ENCODE data around the gene FAT3.
A peak's percentile ranks its signal among the peaks of the same experiment; 100 is the strongest.

FAT3 gene

DNA sequence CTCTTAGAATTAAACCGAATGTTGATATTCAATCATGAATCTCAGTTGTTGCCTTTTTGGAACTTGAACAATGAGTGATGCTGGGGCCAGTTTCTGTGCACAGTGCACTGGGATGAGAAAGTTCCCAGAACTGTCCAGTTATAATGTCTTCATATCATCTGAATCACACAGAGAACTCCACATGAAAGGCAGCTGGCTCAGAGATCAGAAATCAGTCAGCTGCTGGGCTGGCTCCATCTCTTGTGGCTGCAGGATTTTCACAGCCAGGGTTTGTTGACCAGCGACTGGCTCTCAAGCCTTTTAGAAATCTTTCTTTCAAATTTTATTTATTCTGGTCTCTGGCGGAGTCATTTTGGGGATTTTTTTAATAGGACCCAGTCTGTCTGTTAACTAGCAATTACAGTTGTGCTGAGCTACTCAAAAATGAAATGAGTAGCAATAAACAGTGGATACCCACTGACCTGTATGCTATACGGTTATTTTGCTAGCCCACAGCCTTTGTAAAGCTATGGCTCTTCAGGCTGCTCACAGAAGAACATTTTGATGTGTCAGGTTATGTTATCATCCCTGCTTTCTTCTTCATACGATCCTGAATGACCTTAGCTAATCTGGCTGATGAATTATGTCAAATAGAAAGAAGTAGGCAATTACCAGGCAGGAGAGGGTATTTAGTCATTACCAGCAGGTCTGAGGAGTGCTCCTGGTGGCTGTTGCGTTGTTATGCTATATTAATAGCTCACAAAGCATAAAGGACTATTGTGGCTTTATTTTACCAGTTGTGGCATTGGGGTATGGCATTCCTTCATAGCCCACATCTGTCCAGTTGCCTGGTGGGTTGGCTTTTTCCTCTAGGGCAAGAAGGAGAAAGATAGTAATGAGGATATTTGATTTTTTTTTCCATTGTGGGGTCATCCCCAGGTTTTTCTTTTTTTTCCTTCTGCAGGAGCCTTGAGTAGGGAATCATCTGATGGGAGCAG lies 3.6 kb downstream of the FAT3 start:
- peak in 1 of 2 experiments; percentile 37 for DNase-seq

DNA sequence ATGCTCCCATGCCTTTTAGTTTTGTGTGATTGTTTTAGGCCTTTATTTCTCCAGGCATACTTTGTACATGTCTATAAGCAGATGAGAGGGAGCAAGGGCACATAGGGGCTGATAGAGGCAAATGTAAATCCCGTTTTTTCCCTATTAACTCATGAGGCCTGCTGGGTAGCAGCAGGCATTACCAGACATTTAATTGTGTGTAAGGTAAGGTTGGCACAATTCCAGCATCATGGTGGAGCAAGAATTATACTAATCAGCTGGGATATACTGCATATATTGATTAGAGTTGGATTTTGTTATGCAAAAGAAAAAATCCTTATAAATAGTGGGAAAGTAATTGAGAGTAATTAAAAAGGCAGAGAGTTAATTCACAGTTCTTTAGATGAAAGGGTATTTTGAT lies 12.2 kb downstream of the FAT3 start:
- no peak for DNase-seq

DNA sequence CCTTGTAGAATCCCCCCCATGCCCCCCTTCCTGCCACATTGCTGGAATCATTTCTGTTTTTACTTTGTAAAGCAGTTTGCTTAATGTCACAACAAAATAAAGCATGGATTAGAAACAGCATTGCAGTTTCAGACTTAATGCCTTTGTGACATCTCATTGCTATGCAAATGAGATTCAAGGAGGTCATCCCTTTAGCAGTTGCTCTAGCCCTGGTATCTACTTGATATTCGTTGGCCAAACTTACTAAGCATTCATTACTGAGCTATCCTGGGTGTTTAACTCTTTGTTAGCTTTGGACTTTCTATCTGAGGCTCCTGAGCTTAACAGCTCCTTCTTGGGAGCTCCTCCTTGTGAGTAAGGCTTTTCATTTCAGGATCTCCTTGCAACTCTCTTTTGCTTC lies 16.3 kb downstream of the FAT3 start:
- DNase-seq: no peak

DNA sequence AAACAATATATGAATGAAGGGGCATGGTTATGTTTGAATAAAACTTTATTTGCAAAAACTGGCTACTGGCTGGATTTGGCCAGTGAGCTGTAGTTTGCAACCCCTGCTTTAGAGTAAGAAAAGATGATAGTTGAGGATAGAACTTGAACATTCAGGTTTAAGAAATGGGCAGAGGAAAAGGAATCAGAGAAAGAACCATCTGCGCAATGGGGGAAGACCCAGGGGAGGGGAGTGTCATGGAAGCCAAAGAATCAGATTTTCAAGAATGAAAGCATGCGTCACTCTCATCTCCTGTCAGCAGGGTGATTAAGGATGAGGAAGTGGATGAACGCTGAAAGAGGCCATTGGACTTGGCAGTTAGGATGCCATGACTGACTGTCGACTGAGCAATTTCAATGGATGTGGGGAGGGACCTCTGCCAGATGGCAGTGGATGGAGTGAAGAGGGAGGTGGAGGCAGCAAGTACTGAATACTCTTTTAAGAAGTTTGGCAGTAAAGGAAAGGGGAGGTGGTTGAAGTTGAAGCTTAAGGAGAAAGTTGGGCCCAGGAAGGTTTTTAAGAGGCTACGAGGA lies 21.2 kb downstream of the FAT3 start:
- DNase-seq: no peak

DNA sequence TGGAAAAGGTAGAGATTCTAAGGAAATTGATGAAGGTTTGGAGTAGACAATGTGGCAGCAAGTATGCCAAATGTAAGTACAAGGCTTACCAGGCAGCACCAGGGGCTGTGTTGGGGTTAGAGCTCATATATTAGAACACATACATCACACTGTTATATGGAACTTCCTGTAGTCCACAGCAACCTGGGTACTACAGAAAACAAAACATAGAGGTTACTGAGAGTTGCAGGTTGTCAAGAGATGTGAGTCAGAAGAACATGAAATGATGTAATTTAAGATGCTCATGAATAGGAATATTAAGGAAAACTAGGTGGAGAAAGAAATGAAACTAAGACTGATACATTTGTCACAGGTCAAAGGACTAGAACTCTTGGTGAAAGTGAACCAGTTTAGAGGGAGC lies 22.0 kb downstream of the FAT3 start:
- no peak for DNase-seq

DNA sequence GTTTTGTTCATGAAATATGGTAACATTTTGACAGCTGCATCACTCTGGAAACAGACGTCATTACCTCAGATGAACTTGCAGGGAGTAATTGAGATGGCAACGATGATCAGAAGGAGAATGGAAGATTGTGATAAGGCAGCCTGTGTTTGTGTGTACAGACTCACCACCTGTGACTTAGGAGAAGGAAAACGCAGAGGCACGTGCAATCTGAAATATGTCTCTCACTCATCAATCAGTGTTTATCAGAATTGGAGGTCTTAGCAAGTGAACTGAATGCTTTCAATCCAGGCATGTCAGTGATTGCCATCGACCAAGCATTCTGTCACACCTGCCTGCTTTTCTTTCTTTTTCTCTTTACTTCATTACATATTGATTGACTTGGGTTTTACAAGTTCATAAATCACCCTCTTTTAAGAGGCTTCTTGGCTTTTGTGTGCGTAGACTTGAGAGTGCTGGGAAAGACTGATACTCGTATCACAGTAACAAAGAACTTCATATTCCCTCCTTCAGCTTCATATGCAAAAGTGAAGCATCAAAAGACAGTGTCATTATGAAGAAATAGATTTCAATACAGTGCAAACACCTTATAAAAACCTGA lies 24.6 kb downstream of the FAT3 start:
- no peak for DNase-seq

DNA sequence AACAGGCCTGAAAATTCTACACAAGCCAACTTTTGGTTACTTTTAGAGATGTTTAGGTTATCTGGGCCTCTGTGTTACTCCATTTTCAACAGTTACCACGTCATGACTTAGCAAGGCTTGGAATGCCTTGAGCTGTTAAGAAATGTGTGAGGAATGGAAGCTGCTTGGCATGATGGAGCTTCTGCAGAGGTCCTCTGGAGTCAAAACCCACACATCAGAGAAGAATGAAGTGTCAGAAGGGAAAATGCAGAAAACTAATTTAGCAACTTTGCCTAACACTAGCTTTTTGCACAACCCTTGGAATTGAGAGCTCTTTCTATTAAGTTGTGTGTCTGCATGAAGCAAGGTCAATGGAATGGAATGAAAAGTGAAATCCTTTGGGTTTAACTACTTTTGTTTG lies 27.4 kb downstream of the FAT3 start:
- no peak for DNase-seq

DNA sequence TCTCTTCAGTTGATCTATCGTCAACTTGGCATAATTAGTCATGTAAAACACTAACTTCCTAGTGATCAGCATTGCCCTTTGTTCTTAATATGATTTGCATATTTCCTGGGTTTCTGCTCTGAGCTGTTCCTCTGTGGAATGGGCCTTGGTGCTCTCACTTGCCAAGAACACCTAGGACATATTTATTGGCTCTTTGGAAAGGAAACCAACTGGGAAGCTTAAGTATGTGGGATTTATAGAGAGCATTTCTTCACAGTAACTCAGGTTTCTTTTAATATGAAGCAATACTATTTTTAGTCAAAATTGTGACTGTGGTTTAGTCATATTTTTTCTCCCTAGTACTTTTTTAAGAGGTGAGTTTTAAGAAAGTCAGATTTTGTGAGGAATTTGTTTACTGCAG lies 28.8 kb downstream of the FAT3 start:
- no peak for DNase-seq

DNA sequence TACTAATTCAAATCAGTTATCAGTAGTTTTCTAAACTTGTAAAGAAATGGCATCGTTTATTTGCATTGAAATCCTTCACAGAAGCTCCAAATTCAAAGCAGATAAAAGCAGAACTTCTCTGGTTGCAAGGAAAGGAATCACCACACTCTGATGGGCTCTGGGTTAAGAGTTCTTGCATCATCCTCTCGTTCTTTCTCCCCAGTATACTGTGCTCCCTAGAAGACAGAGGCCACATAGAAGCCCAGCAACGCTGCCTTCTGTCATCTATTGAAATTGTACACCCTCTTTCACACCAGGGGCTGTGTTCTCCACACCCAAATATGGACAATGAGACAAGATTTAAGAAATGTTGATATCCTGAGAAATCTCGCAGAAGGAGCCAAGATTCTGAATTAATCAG lies 29.3 kb downstream of the FAT3 start:
- DNase-seq: no peak

DNA sequence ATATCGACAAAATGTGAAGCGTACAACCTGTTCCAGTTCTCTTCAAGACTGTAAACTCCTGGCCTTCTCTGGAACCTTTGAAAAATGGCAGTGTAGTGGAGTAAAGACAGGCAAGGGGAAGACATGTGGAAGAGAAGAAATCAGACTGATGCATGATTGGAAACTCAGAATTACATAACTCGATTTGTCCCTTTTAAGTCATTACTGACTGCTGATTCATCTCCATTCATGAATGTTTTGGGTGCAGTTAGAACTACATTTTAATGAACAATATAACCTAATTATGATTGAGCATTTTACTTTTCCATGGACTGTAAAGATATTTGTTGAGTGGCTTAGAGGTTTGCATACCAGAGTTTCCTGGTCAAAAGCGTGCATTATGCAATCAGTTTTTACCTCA lies 32.9 kb downstream of the FAT3 start:
- DNase-seq: no peak

DNA sequence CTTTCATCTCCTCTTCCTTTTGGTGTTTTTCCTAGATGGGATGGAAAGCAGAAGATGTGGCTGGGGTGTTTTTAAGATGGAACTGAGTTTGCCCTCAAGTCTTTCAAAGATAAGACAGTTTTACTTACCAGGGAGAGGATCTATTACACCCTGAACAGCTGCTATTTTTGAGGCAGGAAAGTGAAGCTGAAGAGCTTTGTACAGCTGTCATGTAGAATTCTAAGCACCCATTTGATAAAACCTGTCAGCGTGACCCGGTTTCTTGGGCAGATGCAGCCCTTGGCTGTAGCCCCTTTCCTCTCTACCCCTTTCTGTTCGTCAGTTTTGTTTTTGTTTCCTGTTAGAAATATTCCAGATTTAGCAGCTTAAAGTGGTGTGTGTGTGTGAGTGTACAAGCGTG lies 35.2 kb downstream of the FAT3 start:
- DNase-seq: peak; percentile 67 to 72

DNA sequence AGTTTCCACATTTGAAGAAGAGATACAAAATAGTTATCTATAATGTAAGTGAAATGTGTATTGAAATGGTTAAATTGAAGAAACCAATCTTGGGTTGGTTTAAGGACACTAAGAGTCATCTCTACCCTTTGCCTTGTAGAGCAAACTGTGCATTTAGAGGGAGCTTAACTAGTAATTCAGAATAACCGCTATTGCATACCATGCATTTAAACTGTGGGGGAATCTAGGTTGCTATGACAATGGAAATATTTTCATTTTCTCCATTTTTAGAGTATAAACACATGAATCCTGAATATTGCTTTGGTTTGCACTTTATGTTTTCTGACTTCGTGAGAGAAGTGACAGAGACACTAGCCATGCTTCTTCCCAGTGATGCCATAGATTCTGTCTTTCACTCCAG lies 39.7 kb downstream of the FAT3 start:
- no peak for DNase-seq

DNA sequence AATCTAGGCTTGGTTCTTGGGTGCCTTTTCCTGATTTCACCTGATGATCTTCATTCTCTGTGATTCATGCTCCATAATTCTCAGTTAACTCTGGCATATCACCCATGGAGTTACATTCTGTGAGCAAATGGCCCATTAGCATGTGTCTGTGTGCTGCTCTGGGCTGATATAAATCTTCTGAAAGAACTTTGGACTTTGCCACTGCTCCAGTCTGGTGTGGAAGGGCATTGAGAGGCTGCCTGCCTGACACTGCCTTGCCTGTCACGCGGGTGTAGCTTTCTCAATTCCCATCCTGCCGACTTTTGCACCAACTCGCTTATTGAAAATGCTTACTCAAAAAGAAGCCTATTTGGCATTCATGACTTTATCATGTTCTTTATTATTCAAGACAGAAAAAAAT lies 42.2 kb downstream of the FAT3 start:
- no peak for DNase-seq

DNA sequence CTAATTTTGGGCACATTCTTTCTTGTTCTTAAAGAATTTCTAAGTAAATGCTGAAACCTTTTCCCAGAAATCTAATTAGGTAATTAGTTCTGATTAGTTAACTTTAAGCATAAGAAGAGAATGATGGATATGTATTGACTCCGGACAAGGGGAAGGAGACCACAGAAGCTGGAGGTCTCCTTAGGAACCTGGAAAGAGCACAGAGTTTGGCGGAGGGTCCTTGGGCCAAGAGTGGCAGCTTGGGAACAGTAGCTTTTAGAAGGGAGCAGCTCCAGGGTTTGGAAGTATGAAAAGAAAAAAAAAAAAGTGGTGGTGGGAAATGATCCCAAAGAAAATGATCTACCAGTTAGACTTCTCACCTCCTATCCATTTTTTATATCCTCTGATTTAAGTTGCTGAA lies 42.7 kb downstream of the FAT3 start:
- no peak for DNase-seq

DNA sequence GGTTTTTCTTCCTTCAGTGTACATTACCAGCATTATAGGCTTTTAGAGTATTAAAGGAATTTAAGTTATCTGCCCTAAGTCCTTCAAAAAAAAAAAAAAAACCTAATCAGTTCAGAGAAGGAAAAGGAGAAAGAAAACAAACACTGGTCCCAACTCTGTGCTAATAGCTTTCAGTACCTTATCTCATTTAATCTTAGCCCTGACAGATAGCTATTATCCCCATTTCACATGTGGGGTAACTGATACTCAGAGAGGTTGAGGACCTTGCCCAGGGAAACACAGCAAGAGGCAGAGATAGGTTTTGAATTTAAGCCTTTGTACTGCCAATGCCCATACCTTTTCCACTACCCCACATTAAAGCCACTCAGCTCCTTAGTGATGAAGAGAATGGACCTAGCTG lies 43.4 kb downstream of the FAT3 start:
- no peak for DNase-seq

DNA sequence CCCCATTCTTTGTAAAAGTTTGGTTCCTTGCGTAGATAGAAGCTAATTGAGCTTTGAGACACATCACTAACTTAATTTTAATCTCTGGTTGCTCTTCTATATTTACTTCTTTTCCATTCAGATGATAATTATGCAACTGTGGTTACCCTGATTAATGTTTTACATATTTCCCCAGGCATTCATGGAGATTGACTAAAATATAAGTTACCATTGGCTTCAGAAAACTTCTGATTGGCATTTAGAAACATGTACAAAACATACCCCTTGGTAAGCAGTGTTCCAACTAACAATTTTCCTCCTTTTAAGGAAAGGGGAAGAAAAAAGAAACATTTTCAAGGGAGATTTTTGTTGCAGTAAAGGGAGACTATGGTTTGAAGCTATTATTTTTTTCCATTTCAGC lies 43.9 kb downstream of the FAT3 start:
- no peak for DNase-seq

DNA sequence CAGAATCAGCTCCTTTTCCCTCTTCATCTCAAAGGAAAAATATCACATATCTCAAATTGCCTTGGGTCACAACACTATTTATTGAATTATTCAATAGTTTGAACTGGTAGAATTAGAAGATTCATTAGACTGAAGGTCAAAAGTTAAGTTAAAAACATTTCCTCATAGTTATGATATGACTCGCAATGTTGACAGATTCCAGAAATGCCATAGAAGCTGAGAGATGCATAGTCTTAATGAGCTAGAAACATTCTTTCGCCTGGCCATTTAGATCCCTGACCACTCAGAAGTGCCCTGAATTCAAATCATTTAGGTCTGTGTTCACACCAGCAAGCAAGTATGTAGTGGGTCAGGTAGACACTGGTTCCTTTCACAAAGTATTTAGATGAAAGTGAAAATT lies 44.4 kb downstream of the FAT3 start:
- DNase-seq: no peak

DNA sequence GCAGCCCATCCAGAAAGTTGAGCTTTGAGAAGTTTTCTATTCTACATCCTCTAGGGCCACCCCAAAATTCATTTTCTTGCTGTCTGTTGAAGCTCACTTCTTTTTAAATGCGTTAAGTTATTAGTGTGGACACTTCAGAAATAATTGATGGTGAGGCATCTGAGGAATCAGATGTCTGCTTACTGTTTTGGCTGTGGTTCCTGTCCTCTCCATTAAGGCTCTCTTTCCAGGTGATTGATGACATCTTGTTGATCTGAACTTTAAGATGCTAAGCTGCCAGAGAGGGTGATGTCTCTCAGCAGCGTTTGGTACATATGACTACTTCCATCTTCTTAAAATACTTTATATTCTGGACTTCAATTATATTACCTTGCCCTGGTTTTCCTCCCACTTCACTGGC lies 45.2 kb downstream of the FAT3 start:
- DNase-seq: no peak

DNA sequence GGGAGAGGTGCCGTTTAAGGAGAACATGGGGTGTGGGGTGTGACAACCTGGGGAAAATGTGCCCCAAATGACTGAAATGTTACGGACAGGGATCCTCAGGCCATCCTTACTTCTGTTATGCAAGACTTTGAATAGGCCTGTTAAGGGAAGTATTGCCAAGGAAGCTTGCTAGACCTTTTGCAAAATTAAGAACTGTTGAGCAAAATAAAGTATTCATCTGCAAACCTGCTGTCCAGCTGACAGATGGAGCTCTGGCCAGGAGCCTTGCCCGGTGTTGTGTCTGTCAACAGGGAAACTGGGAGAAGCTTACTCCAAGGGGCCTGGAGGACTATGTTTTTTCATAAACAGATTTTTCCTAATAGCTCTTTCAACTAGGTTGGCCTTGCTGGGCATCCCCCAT lies 48.0 kb downstream of the FAT3 start:
- DNase-seq: no peak
